HG02852 (cell line): ENCODE data around the gene DEPDC1B.
"Not testable (repeated sequence)": the region's sequence is repeated elsewhere in the genome, so short reads cannot be mapped to it uniquely, and the experiment has no call there.

Experiments
- ATAC-seq: cut with Tn5 transposase; IDR thresholded peaks from one replicate; pipeline ENCODE4 v1.9.1; 2021; ENCODE audit warnings: mild to moderate bottlenecking, moderate library complexity; ENCODE audit not compliant: unreplicated experiment

The DEPDC1B gene

GRCh38 chr5:60587312-60587711, 112.7 kb downstream of the DEPDC1B start:
- not testable (repeated sequence) for ATAC-seq

DNA sequence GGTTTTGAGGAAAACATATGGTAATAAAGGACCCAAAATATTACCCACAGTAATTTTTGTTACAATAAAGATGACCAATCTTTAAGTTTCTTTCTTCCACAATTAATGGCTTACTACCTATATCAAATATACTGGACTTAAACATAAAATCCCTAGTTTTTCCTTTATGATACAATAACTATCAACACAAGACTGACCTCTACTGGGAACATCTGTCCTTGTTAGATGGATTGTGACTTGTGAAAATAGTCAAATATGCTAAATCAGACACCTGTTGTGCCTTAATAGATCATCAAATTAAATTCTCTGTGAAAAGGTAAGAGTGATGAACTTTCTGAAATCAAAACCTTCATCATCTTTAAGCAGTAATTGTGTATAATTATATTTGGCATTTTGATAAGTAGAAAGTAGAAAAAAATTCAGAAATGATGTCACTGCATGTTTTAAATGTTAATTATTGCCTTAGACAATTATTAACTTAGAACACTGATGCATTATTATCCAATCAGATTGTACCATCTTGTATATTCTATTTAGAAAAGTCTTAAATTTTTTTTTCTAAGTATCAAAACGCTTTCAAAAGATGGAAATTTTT, 113.6 kb downstream of the DEPDC1B start:
- no peak for ATAC-seq

DNA sequence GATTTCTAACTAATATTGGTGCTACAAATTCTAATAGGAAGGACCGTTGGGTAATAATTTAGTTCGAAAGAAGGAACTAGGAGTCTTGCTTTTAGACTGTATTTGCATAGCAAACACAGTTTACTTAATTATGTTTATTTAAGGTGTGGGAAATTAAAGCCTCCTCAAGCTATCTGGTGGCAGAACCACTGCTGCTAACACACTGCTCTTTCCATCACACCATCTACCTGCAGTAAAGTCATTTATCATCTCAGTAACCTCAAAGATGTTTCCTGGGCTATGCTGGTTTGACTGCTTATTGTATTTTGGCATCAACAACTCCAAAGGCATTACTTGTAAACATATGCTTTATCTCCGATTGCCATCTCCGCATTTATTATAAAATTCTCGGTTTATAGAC, 114.3 kb downstream of the DEPDC1B start:
- ATAC-seq: no peak

DNA sequence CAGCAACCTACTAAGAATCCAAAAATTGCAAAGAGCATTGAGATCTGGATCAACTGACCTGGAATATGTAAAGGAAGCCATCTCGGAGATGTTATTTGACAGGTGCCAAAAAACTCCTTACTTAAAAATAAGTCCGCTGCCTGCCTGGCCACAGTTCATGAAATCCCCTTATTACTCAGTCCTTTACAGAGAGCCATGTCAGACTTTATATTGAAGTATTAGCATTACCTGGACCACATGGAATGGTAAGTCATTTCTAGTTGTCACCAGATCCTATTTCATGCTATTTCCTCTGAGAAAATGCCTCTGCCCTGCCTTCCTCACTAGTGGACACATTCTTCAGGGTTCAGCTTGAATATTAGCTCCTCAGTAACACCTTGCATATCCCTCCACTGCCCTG, 115.7 kb downstream of the DEPDC1B start:
- no peak for ATAC-seq

- no peak for ATAC-seq
These were observed 116.3 kb downstream of the DEPDC1B start for GRCh38 chr5:60583616-60584015.

DNA sequence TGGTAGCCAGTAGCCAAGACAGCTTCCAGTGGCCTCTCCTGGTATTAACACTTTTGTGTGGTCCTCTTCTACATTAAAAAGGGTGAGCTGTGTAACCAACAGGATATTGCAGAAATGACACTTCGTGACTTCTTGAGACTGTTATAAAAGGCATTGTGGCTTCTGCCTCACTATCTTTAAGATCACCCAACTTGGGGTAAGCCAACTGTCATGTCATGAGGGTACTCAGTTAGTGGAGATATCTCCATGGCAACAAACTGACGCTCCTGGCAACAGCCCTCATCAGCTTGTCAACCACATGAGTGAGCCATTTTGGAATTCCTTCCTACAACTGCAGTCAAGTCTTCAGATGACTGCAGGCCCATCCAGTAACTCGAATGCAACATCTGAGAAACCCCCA, 121.7 kb downstream of the DEPDC1B start:
- no peak for ATAC-seq

GRCh38 chr5:60577116-60577515, 122.8 kb downstream of the DEPDC1B start:
- no peak for ATAC-seq

- ATAC-seq: no peak
These were observed 123.5 kb downstream of the DEPDC1B start for GRCh38 chr5:60576425-60576824.

DNA sequence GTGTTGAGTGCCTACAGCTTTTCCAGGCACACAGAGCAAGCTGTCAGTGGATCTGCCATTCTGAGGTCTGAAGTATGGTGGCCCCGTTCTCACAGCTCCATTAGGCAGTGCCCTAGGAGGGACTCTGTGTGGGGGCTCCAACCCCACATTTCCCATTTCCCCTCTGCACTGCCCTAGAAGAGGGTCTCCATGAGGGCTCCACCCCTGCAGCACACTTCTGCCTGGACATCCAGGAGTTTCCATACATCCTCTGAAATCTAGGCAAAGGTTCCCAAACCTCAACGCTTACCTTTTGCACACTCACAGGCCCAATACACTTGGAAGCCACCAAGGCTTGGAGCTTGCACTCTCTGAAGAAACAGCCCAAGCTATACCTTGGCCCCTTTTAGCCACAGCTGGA, 131.3 kb downstream of the DEPDC1B start:
- ATAC-seq: no peak

DNA sequence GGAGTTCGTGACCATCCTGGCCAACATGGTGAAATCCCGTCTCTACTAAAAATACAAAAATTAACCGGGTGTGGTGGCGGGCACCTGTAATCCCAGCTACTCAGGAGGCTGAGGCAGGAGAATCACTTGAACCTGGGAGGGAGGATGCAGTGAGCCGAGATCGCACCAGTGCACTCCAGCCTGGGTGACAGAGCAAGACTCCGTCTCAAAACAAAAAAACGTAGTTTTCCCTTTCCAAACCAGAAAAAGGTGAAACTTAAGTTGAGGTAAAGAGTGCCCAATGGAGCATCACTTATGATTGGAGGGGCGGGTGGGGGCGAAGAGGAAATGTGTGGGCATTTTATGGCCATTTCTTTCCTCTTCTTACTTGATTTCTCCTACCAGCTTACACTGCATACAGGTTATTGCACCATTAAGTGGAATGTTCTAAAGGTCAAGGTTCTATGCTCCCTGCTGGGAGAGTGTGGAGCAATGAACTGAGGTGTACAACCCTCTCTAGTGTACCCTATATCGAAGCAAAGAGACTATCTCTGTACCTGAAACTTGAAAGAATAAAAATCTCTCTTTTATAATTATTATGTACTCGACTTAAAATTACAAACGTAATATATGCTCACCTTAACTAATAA, 136.2 kb downstream of the DEPDC1B start:
- no peak for ATAC-seq

- ATAC-seq: not testable (repeated sequence)
These were observed 146.7 kb downstream of the DEPDC1B start for GRCh38 chr5:60553291-60553690.

DNA sequence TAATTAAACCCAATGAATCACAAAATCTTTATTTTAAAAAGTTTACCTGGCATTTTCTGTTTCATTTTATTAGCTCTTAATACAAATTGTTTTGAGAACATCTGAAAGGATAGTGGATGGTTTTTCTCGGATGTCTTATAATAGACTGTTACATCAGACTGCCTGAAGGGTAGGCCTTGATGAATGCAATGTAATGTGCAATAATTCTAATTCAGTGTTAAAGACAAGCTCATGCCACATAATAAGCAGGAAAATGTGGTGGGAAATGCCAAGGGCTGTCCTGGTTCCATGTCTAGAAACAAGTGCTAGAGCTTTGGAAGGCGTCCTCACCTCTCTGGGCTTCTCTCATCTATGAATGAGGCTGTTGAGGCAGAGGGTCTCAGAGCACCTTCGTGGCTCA, 148.1 kb downstream of the DEPDC1B start:
- ATAC-seq: no peak

GRCh38 chr5:60551250-60551649, 148.7 kb downstream of the DEPDC1B start:
- ATAC-seq: no peak

DNA sequence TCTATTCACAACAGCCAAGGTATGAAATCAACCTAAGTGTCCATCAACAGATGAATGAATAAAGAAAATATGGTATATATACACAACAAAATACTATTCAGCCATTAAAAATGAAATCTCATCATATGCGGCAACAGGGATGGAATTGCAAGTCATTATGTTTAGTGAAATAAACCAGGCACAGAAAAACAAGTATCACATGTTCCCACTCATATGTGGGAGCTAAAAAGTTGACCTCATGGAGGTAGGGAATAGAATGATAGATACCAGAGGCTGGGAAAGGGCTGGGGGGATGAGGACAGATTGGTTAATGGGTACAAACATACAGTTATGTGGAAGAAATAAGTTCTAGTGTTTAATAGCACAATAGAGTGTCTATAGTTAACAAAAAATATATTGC, 149.7 kb downstream of the DEPDC1B start:
- no peak for ATAC-seq

GRCh38 chr5:60549841-60550240, 150.1 kb downstream of the DEPDC1B start:
- ATAC-seq: no peak
